ENCODE measurements around the gene PMF1.

DNA sequence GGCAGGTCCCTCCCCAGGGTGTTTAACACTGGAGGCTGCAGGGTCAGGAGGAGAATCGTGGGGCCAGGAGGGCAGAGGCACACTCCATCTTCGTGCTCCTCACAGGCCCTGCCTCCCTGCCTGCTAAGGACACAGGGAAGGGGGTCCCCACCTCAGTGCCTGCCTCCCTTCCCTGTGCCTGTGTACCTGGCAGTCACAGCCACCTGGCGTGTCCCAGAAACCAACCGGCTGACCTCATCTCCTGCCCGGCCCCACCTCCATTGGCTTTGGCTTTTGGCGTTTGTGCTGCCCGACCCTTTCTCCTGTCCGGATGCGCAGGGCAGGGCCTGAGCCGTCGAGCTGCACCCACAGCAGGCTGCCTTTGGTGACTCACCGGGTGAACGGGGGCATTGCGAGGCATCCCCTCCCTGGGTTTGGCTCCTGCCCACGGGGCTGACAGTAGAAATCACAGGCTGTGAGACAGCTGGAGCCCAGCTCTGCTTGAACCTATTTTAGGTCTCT lies 28.6 kb downstream of the PMF1 start:
- TF ChIP-seq CTCF (IDR thresholded peaks at IDR 0.05) (no peak), POLR2A (IDR thresholded peaks at IDR 0.05) (no peak)
